ENCODE data around the gene DTX1.

Gene DTX1

DNA sequence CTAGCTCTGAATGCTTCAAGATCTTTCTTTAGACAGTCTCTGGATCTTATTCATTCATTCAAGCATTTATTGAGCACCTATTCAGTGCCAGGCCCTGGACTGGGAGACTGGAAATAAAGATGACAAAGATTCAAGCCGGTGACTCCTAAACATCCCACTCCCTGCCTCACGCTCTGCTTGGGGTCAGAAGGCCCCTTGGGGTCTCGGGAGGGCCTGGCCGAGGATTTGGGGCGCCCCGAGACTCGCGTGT is 224 bp upstream of the DTX1 start:
- no peak for DNase-seq

DNA sequence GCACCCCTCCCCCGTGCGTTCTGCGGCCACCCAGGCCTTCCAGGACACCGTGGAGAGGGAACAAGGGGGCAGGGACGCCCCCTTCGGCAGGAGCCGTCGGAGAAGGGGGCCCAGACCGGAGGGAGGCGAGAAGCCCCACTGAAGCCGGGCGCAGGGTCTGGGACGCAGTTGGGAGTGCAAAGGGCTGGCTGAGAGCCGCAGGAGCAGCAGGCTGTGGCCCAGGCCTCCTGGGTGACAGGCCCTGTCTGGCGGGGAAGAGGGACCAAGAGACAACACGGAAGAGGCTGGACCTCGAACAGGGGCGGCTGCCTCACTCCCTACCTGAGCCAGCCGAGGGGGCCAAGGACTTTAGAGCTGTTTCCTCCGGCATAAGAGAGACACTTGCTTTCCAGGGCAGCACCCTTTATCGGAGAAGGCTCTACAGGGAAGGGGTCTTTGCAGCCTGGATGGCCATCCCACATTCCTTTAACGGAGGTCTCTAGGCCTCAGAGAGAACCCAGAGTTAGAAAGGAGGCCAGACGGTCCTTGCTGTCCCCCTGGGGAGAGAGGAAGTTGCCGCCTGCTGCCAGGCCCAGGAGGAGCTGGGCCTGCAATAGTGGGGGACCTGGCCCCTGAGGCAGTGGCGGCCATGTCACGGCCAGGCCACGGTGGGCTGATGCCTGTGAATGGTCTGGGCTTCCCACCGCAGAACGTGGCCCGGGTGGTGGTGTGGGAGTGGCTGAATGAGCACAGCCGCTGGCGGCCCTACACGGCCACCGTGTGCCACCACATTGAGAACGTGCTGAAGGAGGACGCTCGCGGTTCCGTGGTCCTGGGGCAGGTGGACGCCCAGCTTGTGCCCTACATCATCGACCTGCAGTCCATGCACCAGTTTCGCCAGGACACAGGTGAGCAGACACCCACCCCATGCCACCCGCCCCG is 1.3 kb downstream of the DTX1 start:
- no peak for DNase-seq

GRCh38 chr12:113058553-113058952 is 2.0 kb downstream of the DTX1 start:
- DNase-seq: no peak

DNA sequence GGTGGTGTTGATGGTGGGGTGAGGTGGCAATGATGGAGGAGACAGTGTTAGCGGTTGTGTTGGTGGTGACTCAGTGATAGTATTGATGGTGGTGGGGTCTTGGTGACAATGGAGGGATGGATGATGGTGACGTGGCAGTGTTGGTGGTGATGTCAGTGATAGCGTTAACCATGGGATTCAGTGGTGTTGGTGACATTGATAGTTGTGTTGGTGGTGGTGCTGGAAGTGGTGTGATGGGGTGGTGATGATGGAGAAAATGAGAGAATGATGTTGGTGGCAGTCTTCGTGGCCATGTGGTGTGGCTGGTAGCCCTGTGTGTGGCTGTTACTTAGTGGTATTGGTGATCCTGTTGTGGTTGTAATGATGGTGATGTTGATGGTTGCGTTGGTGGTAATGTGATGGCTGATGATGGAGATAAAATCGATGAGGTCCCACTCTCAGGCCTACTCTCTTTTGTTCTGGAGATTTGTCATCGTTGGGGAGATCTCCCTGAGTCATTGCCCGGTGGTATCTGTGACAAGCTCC is 2.6 kb downstream of the DTX1 start:
- DNase-seq: no peak

DNA sequence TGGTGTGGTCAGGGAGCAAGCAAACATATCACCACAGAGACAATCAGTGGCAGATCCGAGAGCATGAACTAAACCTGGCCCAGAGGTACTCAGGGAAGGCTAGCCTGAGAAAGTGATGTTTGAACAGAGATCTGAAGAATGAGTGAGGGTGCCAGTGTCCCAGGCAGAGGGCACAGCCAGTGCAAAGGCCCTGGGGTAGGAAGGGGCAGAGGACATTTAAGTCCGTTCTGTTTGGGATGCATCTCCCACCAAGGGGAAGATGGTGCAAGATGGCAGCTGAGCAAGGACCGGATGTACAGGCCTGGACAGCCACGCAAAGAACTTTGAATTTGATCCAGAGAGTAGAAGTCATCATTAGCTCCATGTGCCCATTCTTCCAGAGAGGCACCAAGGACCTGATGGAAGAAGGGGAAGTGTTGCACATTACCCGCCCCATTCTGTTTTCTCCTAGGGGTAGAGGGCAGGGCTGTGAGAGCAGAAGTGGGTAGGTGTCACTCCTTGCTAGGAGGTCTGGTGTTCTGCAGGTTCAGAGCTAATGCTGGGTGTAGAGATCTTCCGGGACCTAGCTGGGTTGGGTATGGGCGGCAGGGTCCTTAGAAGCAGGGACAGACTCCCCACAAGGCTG is 3.9 kb downstream of the DTX1 start:
- DNase-seq: no peak

- no peak for DNase-seq
Observed at GRCh38 chr12:113061061-113061694, 4.6 kb downstream of the DTX1 start.

DNA sequence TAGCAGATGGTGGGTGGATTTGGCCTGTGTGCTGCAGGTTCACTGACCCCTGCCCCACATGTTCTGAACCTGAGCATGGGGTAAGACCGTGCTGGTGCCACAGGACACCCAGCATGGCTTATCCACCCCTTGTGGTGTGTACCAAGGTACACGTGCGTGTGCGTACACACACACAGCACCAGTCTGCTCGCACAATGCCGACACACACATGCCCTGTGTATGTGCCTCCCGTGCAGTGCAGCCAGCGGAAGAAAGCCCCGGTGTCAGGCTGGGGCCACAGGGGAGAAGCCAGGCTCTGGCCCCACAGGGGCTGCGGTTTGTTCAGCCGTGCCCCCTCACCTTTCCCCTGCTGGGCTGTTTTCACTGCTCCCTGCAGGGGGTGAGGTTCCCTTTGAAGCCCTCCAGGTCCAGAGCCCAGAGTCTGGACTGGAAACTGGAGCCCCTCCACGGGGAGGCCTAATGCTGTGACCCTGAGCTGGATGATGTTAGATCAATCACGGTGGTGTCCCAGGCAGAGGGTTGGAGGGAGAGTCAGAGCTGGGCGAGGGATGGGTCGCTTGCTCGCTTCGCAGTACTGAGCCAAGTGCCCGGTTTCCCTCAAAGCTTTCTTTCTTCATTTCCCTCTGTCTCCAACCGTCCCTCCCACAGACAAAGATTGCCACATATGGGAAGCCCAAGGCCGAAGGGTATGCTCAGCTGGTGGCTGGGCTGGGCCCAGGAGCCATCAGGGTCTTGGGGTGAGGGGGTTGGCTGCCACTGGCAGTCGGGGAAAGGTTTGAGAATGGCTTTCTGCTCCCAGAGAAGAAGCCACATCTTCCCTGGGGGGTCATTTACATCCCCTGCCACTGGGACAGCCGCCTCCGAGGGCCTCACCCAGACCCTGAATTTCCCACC is 6.2 kb downstream of the DTX1 start:
- no peak for DNase-seq

GRCh38 chr12:113063396-113064350 is 7.1 kb downstream of the DTX1 start:
- DNase-seq: no peak

GRCh38 chr12:113064395-113065125 is 8.0 kb downstream of the DTX1 start:
- no peak for DNase-seq

- DNase-seq: no peak
Observed at GRCh38 chr12:113065126-113066007, 8.8 kb downstream of the DTX1 start.

- no peak for DNase-seq
Observed at GRCh38 chr12:113066813-113067400, 10.4 kb downstream of the DTX1 start.

DNA sequence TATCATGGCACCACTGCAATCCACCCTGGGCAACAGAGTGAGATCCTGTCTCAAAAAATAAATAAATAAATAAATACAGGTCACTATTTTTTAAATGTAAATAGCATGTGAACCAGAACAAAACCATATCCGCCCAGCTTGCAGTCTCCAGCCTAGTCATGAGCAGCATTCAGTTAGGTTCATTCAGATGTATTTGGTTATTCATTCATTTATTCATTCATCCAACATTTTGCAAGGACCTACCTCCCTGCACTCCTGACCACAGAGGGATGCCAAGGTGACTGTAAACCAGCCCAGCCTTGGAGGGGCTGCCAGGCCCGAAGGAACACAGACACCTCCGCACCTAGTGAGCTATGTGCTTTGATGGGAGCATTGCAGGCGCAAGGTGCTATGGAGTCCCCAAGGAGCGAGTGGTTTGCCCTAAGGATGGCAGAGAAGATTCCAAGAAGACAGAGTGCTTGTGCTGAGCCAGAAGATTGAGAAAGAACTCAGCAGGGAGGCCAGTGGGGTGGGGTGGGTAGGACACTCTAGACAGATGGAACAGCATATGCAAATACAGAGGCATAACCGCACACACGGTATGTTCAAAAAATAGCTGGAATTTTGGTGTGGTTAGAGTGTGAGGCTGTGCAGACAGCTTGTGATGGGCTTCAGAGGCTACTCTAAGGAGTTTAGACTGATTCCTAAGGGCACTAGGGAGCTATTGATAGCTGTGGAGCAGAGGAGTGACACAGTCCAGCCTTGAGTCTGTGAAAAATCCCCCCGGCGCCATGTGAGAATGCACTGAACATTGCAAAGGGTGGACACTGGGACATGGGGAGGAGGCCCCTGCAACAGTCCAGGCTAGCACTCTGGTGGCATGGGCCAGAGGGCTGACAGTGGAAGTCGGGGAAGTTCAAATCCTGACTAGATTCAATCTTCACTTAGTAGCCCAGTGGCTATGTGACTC is 11.7 kb downstream of the DTX1 start:
- DNase-seq: no peak

- DNase-seq: no peak
Observed at GRCh38 chr12:113069149-113069548, 12.6 kb downstream of the DTX1 start.

GRCh38 chr12:113069751-113070116 is 13.2 kb downstream of the DTX1 start:
- no peak for DNase-seq

- DNase-seq: no peak
Observed at GRCh38 chr12:113070117-113070906, 13.8 kb downstream of the DTX1 start.

DNA sequence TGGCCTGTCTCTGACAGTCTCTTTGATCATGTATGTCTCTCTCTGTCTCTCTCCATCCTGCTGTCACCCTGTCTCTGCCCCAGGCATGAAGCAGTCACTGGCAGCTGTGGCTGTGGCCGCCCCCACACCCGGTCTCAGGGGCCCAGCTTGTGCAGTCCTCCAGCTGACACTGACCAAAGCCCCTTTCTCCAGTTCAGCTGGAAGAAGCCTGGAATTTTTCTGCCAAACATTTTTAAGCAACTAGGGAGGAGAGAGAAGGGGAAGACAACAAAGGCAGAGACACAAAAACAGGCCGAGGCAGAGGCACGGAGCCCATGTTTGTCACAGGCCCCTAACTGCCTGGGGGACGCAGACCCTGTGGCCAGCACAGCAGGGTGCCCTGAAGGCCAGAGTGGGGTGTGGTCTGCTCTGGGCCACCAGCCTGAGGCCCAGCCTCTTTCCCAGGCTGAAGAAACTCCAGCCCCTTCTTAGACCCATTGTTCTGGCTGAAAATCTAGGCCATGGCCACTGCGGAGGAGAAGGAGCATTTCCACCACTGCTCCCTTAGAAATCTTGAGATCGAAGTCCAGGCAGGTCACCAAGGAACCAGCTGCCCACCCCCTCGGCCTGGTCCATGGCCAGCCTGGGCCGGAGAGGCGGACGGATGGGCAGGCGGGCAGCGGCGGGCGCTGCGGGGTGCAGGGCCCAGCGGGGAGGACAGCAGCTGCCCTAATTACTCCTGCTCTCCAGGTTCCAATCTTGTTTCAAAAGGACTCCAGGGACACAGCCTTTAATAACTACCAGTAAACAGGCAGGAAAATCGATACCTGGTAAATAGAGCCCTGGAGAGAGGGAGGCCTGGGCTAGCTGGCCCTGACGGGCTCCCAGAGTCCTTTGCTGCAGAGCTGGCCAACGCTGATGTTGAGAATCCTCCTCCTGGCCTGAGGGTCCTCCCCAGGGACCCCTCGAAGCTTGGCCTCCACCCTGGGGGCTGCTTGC is 14.9 kb downstream of the DTX1 start:
- no peak for DNase-seq
